IPS-NIHi11 (cell line): ENCODE results near the gene NKD2.

Experiments used
- DNase-seq: peaks from one replicate; pipeline ENCODE4 v3.0.0; 2012; ENCODE audit warnings: mixed read lengths, low spot score

Gene NKD2

DNA sequence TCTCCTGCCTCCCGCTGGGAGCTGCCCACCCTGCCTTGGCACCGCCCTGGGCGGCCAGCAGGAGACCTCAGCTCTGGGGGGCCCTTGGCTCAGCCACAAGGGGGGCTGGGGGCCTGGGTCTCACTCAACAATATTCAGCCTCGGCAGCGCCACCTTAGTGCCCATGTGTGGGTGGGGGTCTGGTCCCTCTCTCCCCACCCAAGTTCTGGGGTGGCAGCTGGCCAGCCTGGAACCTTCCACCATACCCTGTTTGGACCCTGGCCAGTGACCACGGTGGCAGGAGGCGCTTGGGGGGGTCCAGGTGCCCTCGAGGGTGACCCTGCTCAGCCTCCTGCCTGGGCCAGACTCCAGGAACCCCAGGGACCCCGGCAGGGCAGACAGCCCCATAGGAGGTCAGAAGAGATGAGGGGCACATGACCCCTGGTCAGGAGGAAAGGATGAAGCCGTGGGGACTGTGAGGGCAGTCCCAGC, 22.2 kb downstream of the NKD2 start:
- DNase-seq: no peak

DNA sequence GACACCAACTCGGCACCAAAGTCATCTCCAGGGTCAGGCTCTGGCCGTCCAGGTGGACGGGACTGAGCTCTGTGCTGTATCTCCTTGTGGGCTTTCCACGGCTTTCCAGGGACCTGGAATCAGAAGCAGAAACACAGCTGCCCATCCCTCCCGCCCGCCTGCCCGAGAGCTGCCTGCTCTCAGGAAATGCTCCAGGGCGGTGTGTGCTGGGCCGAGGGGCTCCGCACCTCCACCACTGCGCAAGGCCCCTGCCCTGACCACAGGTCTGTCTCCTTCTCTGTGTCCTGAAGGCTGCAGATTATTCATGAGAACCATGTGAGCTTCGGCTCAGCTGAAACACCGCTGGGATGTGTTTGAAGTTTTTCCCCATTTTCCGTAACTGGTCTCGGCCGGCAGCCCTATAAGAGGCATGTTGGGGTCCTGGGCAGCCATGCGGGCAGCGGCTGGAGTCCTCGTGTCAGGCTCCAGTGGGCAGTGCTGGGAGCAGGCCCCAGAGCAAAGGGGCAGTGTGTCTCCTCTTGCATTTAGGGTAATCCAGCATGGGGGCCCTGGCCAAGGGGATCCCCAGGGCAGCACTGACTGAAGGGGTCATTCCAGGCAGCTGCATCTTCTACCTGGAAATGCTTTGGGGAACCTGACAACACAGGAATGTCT, 22.8 kb downstream of the NKD2 start:
- DNase-seq: no peak

DNA sequence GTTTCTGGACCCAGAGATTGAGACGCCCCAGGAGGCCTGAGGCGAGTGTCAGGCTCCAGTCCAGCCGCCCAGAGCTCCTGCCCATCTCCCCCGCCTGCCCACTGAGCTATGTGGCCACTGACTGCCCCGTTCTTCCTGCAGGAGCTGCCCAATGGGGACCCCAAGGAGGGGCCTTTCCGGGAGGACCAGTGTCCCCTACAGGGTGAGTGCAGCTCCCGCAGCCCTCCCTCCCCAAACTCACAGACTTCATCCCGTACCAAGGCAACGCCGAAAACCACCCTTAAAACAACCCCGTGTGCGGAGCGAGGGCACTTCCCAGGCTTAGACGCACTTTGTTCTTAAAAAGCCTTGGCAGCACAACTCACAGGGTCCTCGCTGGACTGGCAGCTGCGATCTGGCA, 23.4 kb downstream of the NKD2 start:
- DNase-seq: no peak

DNA sequence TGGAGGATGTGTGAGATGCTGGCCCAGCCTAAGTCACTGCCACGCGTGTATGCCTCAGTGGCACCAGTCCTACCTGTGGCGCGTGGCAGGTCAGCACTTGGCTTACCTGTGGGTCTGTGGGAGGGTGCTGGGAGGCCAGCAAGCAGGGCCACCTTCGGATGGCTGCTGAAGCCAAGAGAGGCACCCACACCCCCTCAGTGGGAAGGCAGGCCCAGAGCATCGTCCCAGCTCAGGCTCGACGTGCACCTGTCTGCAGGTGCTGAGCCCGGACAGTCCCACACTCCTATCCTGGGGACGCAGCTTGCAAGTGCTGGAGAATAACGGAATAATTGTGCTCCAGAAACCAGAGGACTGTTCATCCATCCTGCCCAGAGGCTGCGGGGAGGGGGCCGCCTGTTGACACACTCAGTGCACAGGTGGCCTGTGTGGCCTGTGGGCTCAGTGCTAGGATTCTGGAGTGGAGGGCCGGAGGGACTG, 24.0 kb downstream of the NKD2 start:
- no peak for DNase-seq

DNA sequence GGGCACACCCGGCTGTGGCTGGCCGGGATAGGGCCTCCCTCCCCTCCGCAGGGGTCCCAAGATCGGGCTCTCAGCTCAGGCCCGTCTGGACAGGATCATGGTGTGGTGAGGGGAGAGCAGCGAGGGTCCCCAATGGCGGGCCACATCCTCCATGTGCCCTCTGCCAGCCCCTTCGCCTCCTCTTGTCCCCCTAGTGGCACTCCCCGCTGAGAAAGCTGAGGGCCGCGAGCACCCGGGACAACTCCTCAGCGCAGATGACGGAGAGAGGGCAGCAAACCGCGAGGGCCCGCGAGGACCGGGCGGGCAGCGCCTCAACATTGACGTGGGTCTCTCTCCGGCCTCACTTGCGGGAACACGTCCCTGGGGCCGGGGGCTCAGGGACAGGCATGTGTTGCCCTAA, 24.6 kb downstream of the NKD2 start:
- DNase-seq: no peak

DNA sequence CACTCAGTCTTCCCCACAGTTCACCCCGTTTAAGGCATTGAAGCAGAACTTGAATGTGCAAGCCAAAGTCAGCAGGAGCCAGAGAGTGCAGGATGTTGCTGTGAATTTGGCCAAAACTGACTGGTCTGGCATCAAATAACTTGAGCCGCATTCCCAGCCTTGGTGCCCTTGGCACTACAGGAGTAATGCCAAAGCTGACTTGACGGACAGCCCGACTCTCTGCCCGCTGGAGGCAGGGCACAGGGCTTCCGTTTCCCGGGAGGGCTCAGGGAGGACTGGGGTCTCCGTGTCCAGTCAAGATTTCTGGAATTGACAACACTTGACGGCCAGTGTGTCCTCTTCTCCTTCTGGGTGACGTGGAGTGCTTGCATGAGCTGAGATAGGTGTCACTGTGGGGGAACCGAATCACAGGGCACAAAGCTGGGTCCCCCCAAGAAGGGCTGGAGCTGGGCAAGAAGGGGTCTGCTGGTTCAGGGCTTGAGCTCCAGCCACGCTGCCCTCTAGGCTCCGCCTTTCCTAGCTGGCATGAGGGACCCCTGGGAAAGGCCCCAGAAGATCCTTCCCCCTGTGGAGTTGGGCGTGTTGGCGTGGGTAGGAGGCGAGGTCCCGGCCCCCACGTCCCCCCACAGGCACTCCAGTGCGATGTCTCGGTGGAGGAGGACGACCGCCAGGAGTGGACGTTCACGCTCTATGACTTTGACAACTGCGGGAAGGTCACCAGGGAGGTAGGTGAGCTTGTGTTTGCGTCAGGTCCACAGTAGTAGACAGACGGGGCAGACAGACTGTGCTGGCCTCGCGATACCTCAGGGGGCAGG, 25.2 kb downstream of the NKD2 start:
- DNase-seq: no peak

DNA sequence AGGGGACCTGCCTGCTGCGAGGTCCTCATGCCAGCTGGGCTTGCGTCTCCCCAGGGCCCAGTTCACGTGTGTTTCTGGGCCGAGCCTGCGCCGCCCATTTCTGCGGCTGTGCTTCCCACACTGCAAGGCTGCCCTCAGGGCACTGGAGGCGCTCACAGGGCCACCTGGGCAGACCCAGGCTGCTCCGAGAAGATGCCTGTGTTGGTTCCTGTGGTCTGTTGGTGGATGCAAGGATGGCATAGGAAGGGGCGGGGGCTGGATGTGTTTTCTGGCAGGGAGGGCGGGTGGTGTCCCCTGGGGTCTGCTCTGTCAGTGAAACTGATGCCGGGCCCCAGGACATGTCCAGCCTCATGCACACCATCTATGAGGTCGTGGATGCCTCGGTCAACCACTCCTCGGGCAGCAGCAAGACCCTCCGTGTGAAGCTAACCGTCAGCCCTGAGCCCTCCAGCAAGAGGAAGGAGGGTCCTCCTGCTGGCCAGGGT, 25.9 kb downstream of the NKD2 start:
- DNase-seq: no peak

DNA sequence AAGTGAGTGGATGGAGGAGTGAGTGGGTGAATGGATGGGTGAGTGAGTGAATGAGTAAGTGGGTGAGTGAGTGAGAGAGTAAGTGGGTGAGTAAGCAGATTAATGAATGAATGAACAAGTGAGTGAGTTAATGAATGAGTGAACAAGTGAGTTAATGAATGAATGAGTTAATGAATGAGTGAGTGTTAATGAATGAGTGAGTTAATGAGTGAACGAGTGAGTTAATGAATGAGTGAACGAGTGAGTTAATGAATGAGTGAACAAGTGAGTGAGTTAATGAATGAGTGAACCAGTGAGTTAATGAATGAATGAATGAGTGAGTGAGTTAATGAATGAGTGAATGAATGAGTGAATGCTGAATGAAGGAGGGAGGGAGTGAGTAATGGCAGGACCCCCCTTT, 26.4 kb downstream of the NKD2 start:
- DNase-seq: no peak

DNA sequence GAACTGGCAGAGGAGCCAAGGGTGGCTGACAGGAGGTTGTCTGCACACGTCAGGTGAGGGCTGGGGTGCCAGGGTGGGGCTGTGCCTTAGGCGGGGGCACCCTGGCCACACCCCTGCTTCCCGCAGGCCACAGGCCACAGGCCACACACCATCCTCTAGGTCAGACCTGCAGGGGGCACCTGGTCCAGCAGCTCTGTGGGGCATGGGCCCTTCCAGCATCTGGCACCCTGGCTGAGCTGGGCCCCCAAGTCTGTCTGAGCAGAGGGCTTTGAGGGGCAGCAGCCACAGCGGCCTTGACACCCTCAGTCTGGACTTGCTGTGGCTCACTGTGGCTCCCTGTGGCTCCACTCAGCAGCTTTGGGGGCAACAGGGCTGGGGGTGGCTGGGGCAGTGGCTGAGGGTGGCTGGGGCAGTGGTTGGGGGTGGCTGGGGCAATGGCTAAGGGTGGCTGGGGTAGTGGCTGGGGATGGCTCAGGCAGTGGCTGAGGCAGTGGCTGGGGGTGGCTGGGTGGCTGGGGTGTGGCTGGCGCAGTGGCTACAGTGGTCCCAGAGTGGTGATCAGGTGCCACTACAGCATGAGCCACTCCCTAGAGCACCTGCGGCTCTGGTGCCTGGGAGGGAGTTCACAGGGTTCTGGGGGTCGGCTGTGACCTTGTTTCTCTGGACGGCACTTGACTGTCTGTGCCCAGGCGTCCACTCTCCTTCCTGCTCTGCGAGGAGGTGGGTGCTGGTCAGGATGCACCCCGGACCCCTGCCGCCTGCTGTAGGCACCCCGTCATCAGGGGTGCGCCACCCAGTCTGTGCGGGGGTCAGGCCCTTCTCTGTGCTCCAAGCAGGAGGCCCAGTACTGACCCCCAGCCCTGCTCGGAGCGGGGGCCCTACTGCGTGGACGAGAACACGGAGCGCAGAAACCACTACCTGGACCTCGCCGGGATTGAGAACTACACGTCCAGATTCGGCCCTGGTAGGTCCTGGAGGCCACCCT, 27.1 kb downstream of the NKD2 start:
- no peak for DNase-seq

DNA sequence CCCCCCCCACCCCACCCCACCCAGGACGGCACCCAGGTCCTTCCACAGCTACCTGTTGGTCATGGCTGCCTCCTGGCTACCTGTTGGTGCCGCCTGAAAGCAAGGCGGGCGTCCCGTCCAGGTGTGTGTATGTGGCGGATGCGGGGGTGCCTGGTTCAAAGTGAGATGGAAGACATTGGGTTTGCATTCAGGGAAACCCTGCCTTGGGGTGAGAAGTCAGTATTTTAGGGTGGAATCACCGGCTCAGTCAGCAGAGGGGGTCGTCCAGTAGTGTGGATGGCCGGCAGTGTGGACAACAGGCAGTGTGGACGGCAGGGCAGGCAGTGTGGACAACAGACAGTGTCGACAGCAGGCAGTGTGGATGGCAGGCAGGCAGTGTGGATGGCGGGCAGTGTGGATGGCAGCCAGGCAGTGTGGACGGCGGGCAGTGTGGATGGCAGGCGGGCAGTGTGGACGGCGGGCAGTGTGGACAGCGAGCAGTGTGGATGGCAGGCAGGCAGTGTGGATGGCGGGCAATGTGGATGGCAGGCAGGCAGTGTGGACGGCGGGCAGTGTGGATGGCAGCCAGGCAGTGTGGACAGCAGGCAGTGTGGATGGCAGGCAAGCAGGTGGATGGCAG, 28.0 kb downstream of the NKD2 start:
- no peak for DNase-seq

DNA sequence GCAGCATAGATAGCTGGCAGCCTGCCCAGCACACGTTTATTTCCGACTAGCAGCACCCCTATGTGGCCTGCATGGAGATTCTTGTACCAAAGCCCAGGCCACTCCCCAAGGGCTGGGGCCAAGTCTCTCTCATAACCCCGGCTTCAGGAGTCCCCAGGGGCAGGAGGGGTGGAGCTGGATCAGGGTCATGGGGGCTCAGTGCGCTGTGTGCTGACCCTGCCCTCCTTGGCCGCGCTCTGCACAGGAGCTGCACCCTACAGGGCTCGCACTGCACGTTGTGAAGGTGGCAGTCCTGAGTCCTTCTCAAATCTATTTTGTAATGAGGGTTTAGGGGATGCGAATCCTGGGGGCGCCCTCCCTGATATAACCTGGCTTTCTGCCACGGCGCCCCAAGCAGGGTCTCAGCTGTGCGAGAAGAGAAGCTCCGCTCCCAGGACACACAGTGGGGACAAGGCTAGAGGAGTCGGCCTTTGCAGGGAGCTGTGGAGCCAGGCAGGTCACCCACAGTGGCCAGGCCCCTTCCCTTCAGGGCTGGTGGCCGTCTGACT, 28.6 kb downstream of the NKD2 start:
- no peak for DNase-seq

DNA sequence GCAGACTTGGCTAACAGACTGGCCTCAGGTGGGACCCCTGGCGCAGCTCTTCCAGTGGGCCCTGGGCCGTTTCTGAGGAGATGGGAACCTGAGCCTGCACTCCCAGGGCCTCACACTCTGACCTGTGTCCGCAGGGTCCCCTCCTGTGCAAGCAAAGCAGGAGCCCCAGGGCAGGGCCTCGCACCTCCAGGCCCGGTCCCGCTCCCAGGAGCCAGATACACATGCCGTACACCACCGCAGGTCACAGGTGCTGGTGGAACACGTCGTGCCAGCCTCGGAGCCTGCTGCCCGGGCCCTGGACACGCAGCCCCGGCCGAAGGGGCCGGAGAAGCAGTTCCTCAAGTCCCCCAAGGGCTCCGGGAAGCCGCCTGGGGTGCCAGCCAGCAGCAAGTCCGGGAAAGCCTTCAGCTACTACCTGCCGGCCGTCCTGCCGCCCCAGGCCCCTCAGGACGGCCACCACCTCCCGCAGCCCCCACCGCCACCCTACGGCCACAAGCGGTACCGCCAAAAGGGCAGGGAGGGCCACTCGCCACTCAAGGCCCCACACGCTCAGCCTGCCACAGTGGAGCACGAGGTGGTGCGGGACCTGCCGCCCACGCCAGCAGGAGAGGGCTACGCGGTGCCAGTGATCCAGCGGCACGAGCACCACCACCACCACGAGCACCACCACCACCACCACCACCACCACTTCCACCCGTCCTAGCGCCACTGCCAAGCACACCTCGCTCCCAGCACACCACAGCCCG, 29.2 kb downstream of the NKD2 start:
- no peak for DNase-seq

DNA sequence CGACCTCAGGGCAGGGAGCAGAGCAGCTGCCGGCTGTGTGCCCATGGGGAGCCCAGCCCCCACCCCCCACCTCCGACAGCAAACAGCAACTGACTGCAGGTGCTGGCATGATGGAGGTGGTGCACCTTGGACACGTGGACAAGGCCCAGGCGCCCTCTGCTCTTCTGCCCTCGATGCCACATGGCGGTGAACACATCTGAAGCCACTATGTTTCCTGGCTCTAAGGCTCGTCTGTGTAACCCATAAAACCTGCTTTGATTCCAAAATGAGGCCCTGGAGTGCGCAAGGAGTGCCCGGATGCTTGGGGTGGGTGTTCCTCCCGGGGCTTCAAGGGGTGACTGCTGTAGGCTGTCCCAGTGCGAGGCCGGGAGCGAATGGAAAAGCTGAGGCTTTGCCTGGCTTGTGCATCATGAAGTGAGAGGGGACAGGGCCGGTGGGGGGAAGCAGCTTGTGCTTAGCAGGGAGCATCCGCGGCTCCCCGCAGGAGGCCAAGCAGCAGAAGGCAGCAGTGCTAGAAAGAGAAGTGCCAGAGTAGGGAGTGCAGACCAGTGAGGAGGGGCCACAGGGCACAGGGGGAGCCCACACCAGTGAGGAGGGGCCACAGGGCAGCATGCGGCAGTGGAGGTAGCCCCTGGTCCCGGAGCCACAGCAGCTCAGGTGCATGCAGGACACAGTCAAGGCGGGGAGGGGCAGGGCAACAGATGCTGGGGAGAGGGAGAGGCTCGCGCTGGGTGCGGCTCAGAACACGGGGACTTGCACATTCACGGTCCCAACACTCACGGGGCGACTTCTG, 30.0 kb downstream of the NKD2 start:
- DNase-seq: no peak

DNA sequence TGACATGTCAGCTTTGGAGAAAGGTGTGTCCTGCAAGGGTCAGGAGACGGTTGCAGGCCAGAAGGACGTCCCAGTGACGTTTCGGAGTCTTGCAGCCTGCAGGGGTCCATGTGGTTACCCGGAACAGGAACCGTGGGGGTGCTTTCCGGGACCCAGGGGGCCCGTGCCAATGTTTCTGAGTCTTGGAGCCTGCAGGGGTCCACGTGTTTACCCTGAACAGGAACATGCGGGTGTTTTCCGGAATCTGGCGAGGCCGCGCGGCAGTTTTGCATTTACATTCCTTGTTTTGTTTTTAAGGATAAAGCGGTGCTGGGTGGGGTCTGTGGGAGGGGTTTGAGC, 30.6 kb downstream of the NKD2 start:
- no peak for DNase-seq

DNA sequence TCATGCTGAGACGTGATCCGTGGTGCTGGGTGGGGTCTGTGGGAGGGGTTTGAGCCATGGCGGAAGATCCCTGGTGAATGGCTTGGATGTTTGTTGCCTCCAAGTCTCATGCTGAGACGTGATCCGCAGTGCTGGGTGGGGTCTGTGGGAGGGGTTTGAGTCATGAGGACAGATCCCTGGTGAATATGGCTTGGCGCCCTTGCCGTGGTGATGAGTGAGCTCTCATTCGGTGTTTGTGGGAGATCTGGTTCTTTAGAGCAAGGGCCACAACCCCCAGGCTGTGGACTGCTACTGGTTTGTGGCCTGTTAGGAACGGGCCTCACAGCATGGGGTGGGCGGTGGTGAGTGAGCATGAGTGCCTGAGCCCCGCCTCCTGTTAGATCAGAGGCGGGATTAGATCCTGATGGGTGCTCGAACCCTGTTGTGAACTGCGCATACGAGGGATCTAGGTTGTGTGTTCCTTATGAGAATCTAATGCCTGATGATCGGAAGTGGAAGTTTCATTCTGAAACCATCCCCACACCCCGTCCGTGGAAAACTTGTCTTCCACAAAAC, 31.2 kb downstream of the NKD2 start:
- no peak for DNase-seq

DNA sequence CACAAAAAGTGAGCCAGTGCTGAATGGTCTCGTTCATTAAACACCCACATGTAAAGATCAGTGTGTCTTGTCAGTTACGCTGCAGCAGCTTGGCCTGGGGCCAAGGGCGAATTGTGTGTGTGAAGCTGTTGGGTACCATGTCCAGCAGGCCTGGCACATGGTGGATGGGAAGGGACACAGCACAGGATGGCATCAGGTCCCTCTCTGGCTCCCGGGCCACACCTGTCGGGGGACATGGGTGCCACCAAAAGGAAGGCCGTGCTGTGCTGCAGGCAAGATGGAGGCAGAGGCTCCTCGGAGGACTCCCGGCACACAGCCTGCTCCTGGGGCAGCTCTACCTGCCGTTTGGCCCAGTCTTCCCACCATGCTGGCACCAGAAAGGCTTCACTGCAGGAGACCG, 32.0 kb downstream of the NKD2 start:
- DNase-seq: no peak

DNA sequence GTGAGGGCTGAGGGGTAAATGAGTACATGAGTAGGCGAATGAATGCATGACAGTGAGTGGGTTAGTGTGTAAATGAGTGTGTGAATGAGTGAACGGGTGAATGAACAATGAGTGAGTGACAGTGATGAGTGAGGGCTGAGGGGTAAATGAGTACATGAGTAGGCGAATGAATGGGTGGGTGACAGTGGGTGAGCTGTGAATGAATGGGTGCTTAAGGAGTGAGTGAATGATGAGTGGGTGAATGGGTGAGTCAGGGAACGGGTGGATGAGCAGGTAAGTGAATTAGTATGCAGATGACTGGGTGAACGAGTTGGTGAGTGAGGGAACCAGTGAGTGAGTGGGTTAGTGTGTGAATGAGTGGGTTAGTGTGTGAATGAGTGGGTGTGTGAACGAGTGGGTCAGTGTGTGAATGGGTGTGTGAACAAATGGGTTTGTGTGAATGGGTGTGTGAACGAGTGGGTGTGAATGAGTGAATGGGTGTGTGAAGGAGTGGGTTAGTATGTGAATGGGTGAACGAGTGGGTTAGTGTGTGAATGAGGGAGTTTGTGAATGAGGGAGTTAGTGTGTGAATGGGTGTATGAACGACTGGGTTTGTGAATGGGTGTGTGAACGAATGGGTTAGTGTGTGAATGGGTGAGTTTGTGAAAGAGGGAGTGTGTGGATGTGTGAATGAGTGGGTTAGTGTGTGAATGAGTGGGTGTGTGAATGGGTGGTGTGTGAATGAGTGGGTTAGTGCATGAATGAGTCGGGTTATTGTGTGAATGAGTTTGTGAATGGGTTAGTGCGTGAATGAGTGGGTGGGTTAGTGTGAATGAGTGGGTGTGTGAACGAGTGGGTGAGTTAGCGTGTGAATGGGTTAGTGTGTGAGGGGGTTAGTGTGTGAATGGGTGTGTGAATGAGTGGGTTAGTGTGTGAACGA, 32.9 kb downstream of the NKD2 start:
- no peak for DNase-seq

DNA sequence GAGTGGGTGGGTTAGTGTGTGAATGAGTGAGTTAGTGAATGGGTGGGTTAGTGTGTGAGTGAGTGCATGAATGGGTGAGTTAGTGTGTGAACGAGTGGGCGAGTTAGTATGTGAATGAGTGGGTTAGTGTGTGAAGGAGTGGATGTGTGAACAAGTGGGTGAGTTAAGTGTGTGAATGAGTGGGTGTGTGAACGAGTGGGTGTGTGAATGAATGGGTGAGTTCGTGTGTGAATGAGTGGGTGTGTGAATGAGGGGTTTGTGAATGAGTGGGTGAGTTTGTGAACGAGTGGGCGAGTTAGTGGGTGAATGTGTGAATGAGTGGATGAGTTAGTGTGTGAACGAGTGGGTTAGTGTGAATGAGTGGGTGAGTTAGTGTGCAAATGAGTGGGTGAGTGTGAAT, 34.0 kb downstream of the NKD2 start:
- DNase-seq: no peak

DNA sequence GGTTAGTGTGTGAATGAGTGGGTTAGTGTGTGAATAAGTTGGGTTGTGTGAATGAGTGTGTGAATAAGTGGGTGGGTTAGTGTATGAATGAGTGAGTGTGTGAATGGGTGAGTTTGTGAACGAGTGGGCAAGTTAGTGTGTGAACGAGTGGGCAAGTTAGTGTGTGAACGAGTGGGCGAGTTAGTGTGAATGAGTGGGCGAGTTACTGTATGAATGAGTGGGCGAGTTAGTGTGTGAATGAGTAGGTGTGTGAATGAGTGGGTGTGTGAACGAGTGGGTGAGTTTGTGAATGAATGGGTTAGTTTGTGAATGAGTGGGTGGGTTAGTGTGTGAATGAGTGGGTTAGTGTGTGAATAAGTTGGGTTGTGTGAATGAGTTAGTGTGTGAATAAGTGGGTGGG, 34.7 kb downstream of the NKD2 start:
- no peak for DNase-seq
